Tibial artery (tissue), 4 donors: ENCODE results near the gene ABCA10.

Experiments used
- DNase-seq, 2 donors: peaks; one replicate each; pipeline ENCODE4 v3.0.0-alpha.2; 2019
- H3K27ac ChIP-seq, 2 donors: fragments of 200-600 bp; sonication (generic) in 1 of 2; 1 replicate in 1 of 2; 2 replicates in 1 of 2; pipeline ENCODE4 v1.5.1; 2018 to 2019; ENCODE audit warnings: mild to moderate bottlenecking in 1 of 2
- H3K27me3 ChIP-seq, 2 donors: fragments of 200-600 bp; sonication (generic) in 1 of 2; one replicate each; pipeline versions ENCODE4 v1.5.1 to v1.6.0; 2016 to 2019
- H3K36me3 ChIP-seq, 3 donors: fragments of 200-600 bp; sonication (generic) in 2 of 3; one replicate each; pipeline ENCODE4 v1.5.1; 2016 to 2019; ENCODE audit warnings: mild to moderate bottlenecking in 2 of 3
- H3K4me1 ChIP-seq, 4 donors: fragments of 200-600 bp; sonication (generic) in 2 of 4; 1 replicate in 3 of 4; 2 replicates in 1 of 4; pipeline ENCODE4 v1.5.1; 2016 to 2019
- H3K4me3 ChIP-seq, 2 donors: fragments of 200-600 bp; sonication (generic) in 1 of 2; 1 replicate in 1 of 2; 2 replicates in 1 of 2; pipeline ENCODE4 v1.5.1; 2018 to 2019; ENCODE audit warnings: mild to moderate bottlenecking in 2 of 2
- H3K9me3 ChIP-seq, 3 donors: fragments of 200-600 bp; sonication (generic) in 1 of 3; one replicate each; pipeline ENCODE4 v1.5.1; 2016 to 2019
- CTCF ChIP-seq, 2 experiments: fragments of 200-600 bp in 1 of 2; fragments of 450-650 bp in 1 of 2; IDR thresholded peaks; one replicate each; pipeline ENCODE4 v1.5.1; 2017 to 2019; ENCODE audit warnings: antibody characterized with exemption in 2 of 2, mild to moderate bottlenecking in 1 of 2, moderate library complexity in 1 of 2
- intact Hi-C: fragments of 100-400 bp; cut with DNase I; formaldehyde crosslinking; loops from one replicate; pipeline ENCODE4 v1.15.0; 2023; ENCODE audit warnings: low total_unique reads

The ABCA10 gene

GRCh38 chr17:69188796-69189195 lies 39.8 kb downstream of the ABCA10 start:
- Histone ChIP-seq H3K27me3 (no peaks in the 10 kb centered on the region), H3K27ac (no peak overlapping the region), H3K9me3 (no peaks in the 10 kb centered on the region), H3K4me1 (no peaks in the 10 kb centered on the region), H3K4me3 (no peak overlapping the region), H3K36me3 (no peaks in the 10 kb centered on the region)
- intact Hi-C loops = no loop called here
- DNase-seq = no peak
- no peak for TF ChIP-seq CTCF (IDR thresholded peaks at IDR 0.05)

GRCh38 chr17:69188064-69188463 lies 40.6 kb downstream of the ABCA10 start:
- no peaks in the 10 kb centered on the region for H3K36me3 ChIP-seq

GRCh38 chr17:69187294-69187693 lies 41.3 kb downstream of the ABCA10 start:
- DNase-seq = no peak
- Histone ChIP-seq H3K36me3 (no peaks in the 10 kb centered on the region), H3K4me1 (no peaks in the 10 kb centered on the region), H3K9me3 (no peaks in the 10 kb centered on the region), H3K4me3 (no peak overlapping the region), H3K27ac (no peak overlapping the region), H3K27me3 (no peaks in the 10 kb centered on the region)
- intact Hi-C loops = no loop called here
- no peak for TF ChIP-seq CTCF (IDR thresholded peaks at IDR 0.05)

More at GRCh38 chr17:69188064-69188463, 40.6 kb downstream of the ABCA10 start:
- intact Hi-C loops = no loop called here
- no peak for DNase-seq
- Histone ChIP-seq H3K27me3 (no peaks in the 10 kb centered on the region), H3K9me3 (no peaks in the 10 kb centered on the region), H3K4me1 (no peaks in the 10 kb centered on the region), H3K27ac (no peak overlapping the region), H3K4me3 (no peak overlapping the region)
- no peak for TF ChIP-seq CTCF (IDR thresholded peaks at IDR 0.05)

- no peaks in the 10 kb centered on the region for H3K9me3 ChIP-seq
- H3K27ac ChIP-seq = no peak overlapping the region
- H3K4me3 ChIP-seq = no peak overlapping the region
- no peaks in the 10 kb centered on the region for H3K36me3 ChIP-seq
- no peak for TF ChIP-seq CTCF (IDR thresholded peaks at IDR 0.05)
- H3K4me1 ChIP-seq = no peaks in the 10 kb centered on the region
- intact Hi-C loops = no loop called here
- no peak for DNase-seq
- H3K27me3 ChIP-seq = no peaks in the 10 kb centered on the region
Measured at GRCh38 chr17:69179227-69179952, 49.2 kb downstream of the ABCA10 start.

- TF ChIP-seq CTCF (IDR thresholded peaks at IDR 0.05) = no peak
- no peaks in the 10 kb centered on the region for H3K4me1 ChIP-seq
- no peaks in the 10 kb centered on the region for H3K9me3 ChIP-seq
- H3K36me3 ChIP-seq = no peaks in the 10 kb centered on the region
- no peak overlapping the region for H3K27ac ChIP-seq
- H3K27me3 ChIP-seq = no peaks in the 10 kb centered on the region
- intact Hi-C loops = no loop called here
- H3K4me3 ChIP-seq = no peak overlapping the region
- DNase-seq = no peak
Measured at GRCh38 chr17:69176457-69176795, 52.2 kb downstream of the ABCA10 start.
